ENCODE measurements around the gene ERCC5. TPM values are rescaled to one million over a fixed set of nuclear protein-coding genes. Genes with fewer than 3 reads are reported as not detected.

ERCC5 gene
- total and polyA plus RNA-seq, 2 donors (not counting 3 experiments of a cell fraction or from before 2014, with no cell fraction given): 12.5 to 40.1 TPM

DNA sequence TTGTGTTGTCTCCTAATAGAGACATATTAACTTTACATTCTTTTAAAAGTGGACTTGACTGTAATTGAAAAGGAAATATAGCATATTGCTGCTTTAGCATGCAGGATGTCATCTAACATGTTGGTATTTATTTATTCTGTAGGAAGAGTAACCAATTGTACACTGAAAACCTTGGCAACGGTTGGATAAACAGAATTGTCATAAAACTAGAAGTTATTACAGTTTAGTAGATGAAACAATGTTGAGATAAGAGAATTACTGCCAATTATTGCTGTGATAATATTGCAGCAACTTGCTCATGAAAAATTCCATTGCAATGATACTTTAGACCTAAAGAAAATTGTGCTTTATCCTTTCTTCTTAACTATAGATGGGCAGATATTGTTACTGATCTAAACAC lies 7.6 kb upstream of the ERCC5 start:
- Histone ChIP-seq H3K27ac (ENCODE audit: insufficient read depth, low read depth, low read length) (no peak overlapping the region), H3K4me3 (replicated peaks in 1 of 3; ENCODE audit: insufficient read depth in 1 of 3, low read depth in 1 of 3, low read length in 3 of 3) (no peak overlapping the region), H4K20me1 (replicated peaks; ENCODE audit: control insufficient read depth, extremely low read depth, insufficient read depth, low read length) (no peaks in the 10 kb centered on the region), H3K9ac (replicated peaks; ENCODE audit: extremely low read depth, insufficient read depth, low read length) (no peak overlapping the region), H3K9me1 (replicated peaks; ENCODE audit: control insufficient read depth, extremely low read depth, insufficient read depth, low read length) (no peaks in the 10 kb centered on the region), H3K4me1 (ENCODE audit: control insufficient read depth, extremely low read depth, insufficient read depth, low read length) (no peaks in the 10 kb centered on the region), H2AFZ (ENCODE audit: low read depth, low read length) (no peak overlapping the region), H3K4me2 (ENCODE audit: insufficient read depth, low read length) (no peak overlapping the region), H3K27me3 (ENCODE audit: control insufficient read depth in 2 of 2, insufficient read depth in 2 of 2, low read length in 2 of 2) (no peaks in the 10 kb centered on the region), H3K36me3 (ENCODE audit: control insufficient read depth in 2 of 2, extremely low read depth in 1 of 2, insufficient read depth in 2 of 2, low read length in 2 of 2) (peaks cover 0 to 4% of the 10 kb centered on the region in 2 experiments), H3K9me3 (replicated peaks; ENCODE audit: control insufficient read depth, insufficient read depth, low read length) (no peaks in the 10 kb centered on the region), H3K79me2 (ENCODE audit: control insufficient read depth, insufficient read depth, low read length) (no peaks in the 10 kb centered on the region)
- BruUV-seq (replicated peaks): no TSS peak
- no peak for DNase-seq (ENCODE audit: low read depth, low spot score)
- dilution Hi-C loops (cut with MboI; ENCODE audit: extremely low pct_ligation_motif_present, low sequenced_read_pairs) (no loop called here), intact Hi-C loops (cut with micrococcal nuclease) (no loop called here)
- CTCF ChIA-PET: no interaction called here
- TF ChIP-seq, protein P1, sequence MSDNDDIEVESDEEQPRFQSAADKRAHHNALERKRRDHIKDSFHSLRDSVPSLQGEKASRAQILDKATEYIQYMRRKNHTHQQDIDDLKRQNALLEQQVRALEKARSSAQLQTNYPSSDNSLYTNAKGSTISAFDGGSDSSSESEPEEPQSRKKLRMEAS (IDR thresholded peaks at IDR 0.05; ENCODE audit: insufficient read depth, insufficient read length): no peak
- TF ChIP-seq, protein P2, sequence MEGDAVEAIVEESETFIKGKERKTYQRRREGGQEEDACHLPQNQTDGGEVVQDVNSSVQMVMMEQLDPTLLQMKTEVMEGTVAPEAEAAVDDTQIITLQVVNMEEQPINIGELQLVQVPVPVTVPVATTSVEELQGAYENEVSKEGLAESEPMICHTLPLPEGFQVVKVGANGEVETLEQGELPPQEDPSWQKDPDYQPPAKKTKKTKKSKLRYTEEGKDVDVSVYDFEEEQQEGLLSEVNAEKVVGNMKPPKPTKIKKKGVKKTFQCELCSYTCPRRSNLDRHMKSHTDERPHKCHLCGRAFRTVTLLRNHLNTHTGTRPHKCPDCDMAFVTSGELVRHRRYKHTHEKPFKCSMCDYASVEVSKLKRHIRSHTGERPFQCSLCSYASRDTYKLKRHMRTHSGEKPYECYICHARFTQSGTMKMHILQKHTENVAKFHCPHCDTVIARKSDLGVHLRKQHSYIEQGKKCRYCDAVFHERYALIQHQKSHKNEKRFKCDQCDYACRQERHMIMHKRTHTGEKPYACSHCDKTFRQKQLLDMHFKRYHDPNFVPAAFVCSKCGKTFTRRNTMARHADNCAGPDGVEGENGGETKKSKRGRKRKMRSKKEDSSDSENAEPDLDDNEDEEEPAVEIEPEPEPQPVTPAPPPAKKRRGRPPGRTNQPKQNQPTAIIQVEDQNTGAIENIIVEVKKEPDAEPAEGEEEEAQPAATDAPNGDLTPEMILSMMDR (IDR thresholded peaks at IDR 0.05; ENCODE audit: extremely low read depth in 1 of 2, insufficient read depth in 1 of 2, low read depth in 1 of 2, low read length in 2 of 2): no peak
- TF ChIP-seq GATA2 (IDR thresholded peaks at IDR 0.05; ENCODE audit: insufficient read depth, insufficient read length, low read depth, low read length) (no peak), JUN (IDR thresholded peaks at IDR 0.05; ENCODE audit: borderline replicate concordance, insufficient read depth, insufficient read length, low read depth) (no peak), FOS (IDR thresholded peaks at IDR 0.05; ENCODE audit: borderline replicate concordance, insufficient read depth, low read length) (no peak), MYC (IDR thresholded peaks at IDR 0.05; ENCODE audit: low read depth, low read length) (no peak), EZH2 (IDR thresholded peaks at IDR 0.05; ENCODE audit: borderline replicate concordance, low read depth, low read length, severe bottlenecking) (no peak), POLR2A (IDR thresholded peaks at IDR 0.05; ENCODE audit: low read depth, low read length) (no peak), POLR2AphosphoS5 (IDR thresholded peaks at IDR 0.05; ENCODE audit: insufficient read depth, low read depth, low read length) (no peak)
- FAIRE-seq: no peak
- POLR2A ChIA-PET: no interaction called here
